Psoas muscle (tissue), 8 donors: ENCODE measurements around the gene RABGAP1L. TPM values are rescaled to one million over a fixed set of nuclear protein-coding genes. Genes with fewer than 3 reads are reported as not detected.

Source experiments
- ATAC-seq, 4 donors: fragments of 200-7000 bp; cut with Tn5 transposase; one replicate each; pipeline ENCODE4 v1.9.1; 2020; ENCODE audit warnings: moderate library complexity in 3 of 4, mild to moderate bottlenecking in 2 of 4
- DNase-seq, 2 donors: peaks; one replicate each; pipeline ENCODE4 v3.0.0-alpha.2; 2020
- H3K27ac ChIP-seq: fragments of 200-600 bp; one replicate; pipeline ENCODE4 v1.8.0; 2022
- H3K27me3 ChIP-seq, 3 donors: fragments of 200-600 bp in 1 of 3; one replicate each; pipeline versions ENCODE4 v1.6.1 to v1.8.0; 2013 to 2022; ENCODE audit warnings: low read length in 2 of 3, mild to moderate bottlenecking in 2 of 3, moderate library complexity in 1 of 3; ENCODE audit not compliant: insufficient read depth in 3 of 3
- H3K36me3 ChIP-seq, 2 donors: fragments of 200-600 bp in 1 of 2; one replicate each; pipeline versions ENCODE4 v1.6.1 to v1.8.0; 2013 to 2022; ENCODE audit warnings: low read depth in 1 of 2, mild to moderate bottlenecking in 1 of 2, moderate library complexity in 1 of 2; ENCODE audit not compliant: insufficient read depth in 1 of 2
- H3K4me1 ChIP-seq: fragments of 200-600 bp; one replicate; pipeline ENCODE4 v1.8.0; 2022
- H3K4me3 ChIP-seq: fragments of 200-600 bp; one replicate; pipeline ENCODE4 v1.8.0; 2022; ENCODE audit warnings: mild to moderate bottlenecking
- H3K9me3 ChIP-seq: fragments of 200-600 bp; one replicate; pipeline ENCODE4 v1.8.0; 2022
- WGBS, 3 donors: extraction: QIAGEN DNeasy Blood & Tissue Kit; methylation state at CpG; one replicate each; pipeline versions ENCODE4 v1.1.6 to v1.1.7; 2013; 5-methylcytosine and 5-hydroxymethylcytosine counted together
- intact Hi-C, 2 donors: fragments of 100-400 bp; cut with DNase I; formaldehyde crosslinking; loops; one replicate each; pipeline versions ENCODE4 v1.11.0 to v1.14.2; 2022
- polyA plus RNA-seq, 3 donors: library from polyadenylated mRNA; stranded (reverse); fragments of 200-250 nt; gene quantifications; one replicate each; pipeline ENCODE4 v1.2.3, GENCODE V29; 2013
- total RNA-seq, 4 donors: library from RNA; stranded (reverse); fragmentation: NEBNext Ultra II Directional in 2 of 4; extraction: Animal tissue kit (Norgen Biotek cat#: 25700) in 2 of 4; gene quantifications; one replicate each; pipeline versions ENCODE4 v1.2.1 to v1.2.4, GENCODE V29; 2021 to 2023
- TF ChIP-seq, protein P1 (sequence below): fragments of 200-600 bp; IDR thresholded peaks from one replicate; pipeline ENCODE4 v1.8.0; 2022; ENCODE audit warnings: antibody characterized with exemption
- donor health status: healthy with polysubstance abuse.
- donor health status: DM: no; HTN: no; CAD: no; lungs with moderate emphysema.
- donor health status: Bipolar disorder and iron deficiency.
- donor health status: healthy.
- donor health status: DM: yes; HTN: yes; CAD: no.
- donor health status: DM: no; HTN: no; CAD: no.
- donor health status: DM: no; HTN: no; CAD: no.
- donor health status: DM: yes; HTN: yes; CAD: no.

RABGAP1L gene
- total and polyA plus RNA-seq, 7 donors = 2.9 to 14.4 (median 8.7) TPM

DNA sequence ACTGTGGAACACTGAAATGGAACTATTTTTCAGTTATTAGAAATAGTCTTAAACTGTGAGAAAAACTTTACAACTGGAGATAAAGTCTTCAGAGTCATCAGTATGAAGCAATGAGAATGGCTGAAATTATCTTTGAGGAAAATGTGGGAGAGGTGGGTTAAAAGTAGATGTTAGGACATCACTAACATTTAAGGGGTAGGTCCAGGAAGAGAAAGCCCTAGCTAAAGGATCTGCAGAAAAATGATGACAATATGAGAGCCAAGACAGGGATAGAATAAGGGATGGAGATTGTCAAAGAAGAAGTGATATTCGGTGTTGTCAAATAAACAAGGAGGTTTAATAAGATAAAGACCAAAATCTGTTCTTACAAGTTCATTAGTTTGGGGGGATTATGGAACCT, 165.2 kb downstream of the RABGAP1L start:
- WGBS, 3 donors = 98 to 100% (median 100%) methylated on average over 1 of the region's 1 CpG
- Histone ChIP-seq H3K27ac (no peak overlapping the region), H3K27me3 (no peaks in the 10 kb centered on the region), H3K4me1 (no peaks in the 10 kb centered on the region), H3K36me3 (no peaks in the 10 kb centered on the region), H3K4me3 (no peak overlapping the region), H3K9me3 (peaks cover 14% of the 10 kb centered on the region)
- ATAC-seq (no peak), DNase-seq (no peak)
- TF ChIP-seq, protein P1, sequence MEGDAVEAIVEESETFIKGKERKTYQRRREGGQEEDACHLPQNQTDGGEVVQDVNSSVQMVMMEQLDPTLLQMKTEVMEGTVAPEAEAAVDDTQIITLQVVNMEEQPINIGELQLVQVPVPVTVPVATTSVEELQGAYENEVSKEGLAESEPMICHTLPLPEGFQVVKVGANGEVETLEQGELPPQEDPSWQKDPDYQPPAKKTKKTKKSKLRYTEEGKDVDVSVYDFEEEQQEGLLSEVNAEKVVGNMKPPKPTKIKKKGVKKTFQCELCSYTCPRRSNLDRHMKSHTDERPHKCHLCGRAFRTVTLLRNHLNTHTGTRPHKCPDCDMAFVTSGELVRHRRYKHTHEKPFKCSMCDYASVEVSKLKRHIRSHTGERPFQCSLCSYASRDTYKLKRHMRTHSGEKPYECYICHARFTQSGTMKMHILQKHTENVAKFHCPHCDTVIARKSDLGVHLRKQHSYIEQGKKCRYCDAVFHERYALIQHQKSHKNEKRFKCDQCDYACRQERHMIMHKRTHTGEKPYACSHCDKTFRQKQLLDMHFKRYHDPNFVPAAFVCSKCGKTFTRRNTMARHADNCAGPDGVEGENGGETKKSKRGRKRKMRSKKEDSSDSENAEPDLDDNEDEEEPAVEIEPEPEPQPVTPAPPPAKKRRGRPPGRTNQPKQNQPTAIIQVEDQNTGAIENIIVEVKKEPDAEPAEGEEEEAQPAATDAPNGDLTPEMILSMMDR = no peak
- intact Hi-C loops = no loop called here

DNA sequence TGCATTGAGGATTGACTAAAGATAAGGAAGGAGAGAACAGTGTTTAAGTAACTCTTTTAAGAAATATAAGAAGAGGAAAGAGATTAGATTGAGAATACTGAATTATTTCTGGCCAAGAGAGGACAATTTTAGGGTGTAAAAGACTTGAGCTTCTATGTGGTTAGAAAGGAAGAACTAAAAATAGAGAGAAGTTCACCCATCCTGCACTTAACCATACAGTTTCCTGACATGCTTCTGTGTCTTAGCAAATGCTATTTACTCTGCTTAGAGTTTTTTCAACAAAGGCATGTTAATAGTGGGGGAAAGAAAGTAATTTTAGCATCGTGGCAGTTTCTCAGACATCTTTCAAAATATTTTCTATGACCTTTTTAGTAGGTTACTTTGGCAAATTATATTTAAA, 165.6 kb downstream of the RABGAP1L start:
- TF ChIP-seq, protein P1 = no peak
- peaks cover 14% of the 10 kb centered on the region for H3K9me3 ChIP-seq
- 67 to 86% (median 71%) methylated on average over 1 of the region's 1 CpG for WGBS, 3 donors
- intact Hi-C loops = no loop called here
- H3K27ac ChIP-seq = no peak overlapping the region
- H3K4me1 ChIP-seq = no peaks in the 10 kb centered on the region
- no peak for DNase-seq
- H3K27me3 ChIP-seq = no peaks in the 10 kb centered on the region
- no peak for ATAC-seq
- no peak overlapping the region for H3K4me3 ChIP-seq
- H3K36me3 ChIP-seq = no peaks in the 10 kb centered on the region

DNA sequence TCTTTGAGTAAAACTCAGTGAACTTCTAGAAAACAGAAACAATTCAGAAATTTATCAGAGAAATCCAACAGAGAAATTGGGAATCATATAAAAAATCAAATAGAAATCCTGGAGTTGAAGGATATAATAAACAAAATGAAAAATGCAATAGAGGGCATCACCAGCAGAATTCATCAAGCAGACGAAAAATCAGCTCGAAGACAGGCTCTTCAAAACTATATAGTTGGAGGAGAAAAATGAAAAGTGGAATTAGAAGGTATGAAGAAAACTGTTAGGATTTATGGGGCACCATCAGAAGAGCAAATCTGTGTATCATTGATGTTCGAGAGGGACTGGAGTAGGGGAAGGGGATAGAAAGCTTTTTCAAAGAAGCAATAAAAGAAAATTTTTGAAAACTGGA, 167.0 kb downstream of the RABGAP1L start:
- peaks cover 14% of the 10 kb centered on the region for H3K9me3 ChIP-seq
- no peaks in the 10 kb centered on the region for H3K4me1 ChIP-seq
- no peaks in the 10 kb centered on the region for H3K27me3 ChIP-seq
- intact Hi-C loops = no loop called here
- WGBS, 3 donors = 95 to 98% (median 95%) methylated on average over 3 of the region's 3 CpGs
- TF ChIP-seq, protein P1 = no peak
- ATAC-seq = no peak
- no peak overlapping the region for H3K27ac ChIP-seq
- H3K4me3 ChIP-seq = no peak overlapping the region
- DNase-seq = no peak
- no peaks in the 10 kb centered on the region for H3K36me3 ChIP-seq

DNA sequence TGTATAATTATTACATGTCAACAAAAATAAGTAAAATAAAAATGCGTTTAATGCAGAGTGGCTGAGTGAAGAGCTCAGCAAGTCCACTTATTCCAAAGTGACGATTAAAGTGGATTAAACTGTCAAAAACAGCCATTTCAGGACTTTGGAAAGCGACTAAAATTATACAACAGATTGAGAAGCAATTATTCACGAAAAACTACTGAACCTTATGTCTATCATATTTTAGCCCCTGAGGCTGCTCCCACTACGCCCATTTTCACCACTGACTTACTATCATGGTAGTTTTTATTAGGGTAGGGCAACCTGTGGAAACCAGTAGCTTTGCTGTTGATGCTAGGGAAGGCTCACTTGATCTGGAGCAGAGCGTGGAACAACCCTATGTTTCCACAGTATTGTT, 174.1 kb downstream of the RABGAP1L start:
- no peak for ATAC-seq

More for the DNA sequence above, 174.1 kb downstream of the RABGAP1L start:
- TF ChIP-seq, protein P1 = no peak
- 91 to 95% (median 92%) methylated on average over 6 of the region's 6 CpGs for WGBS, 3 donors
- no peaks in the 10 kb centered on the region for H3K4me1 ChIP-seq
- H3K27me3 ChIP-seq = no peaks in the 10 kb centered on the region
- H3K9me3 ChIP-seq = no peaks in the 10 kb centered on the region
- H3K27ac ChIP-seq = no peak overlapping the region
- no peak overlapping the region for H3K4me3 ChIP-seq
- intact Hi-C loops = no loop called here
- no peaks in the 10 kb centered on the region for H3K36me3 ChIP-seq
- DNase-seq = no peak
